ENCODE data around the gene STX4. TPM values are rescaled to one million over a fixed set of nuclear protein-coding genes. Genes with fewer than 3 reads are reported as not detected.

STX4 gene
- total and polyA plus RNA-seq, 9 of the 15 experiments (the other 6 are each of a cell fraction or from before 2014, with no cell fraction given) = 3.2 to 48.0 (median 21.5) TPM

GRCh38 chr16:31032736-31033708, at the start of gene STX4 (continued):
- TF ChIP-seq ZNF318 (IDR thresholded peaks at IDR 0.05; ENCODE audit: borderline replicate concordance in 1 of 2, low read depth in 1 of 2) = peak in 1 of 2 experiments; percentile 89; a peak in 2 of 4 replicates
- no peak for TF ChIP-seq PRPF4 (IDR thresholded peaks at IDR 0.05; ENCODE audit: insufficient read depth, low read depth, low read length, poor library complexity, severe bottlenecking)
- TF ChIP-seq HOMEZ (CRISPR knock-in tag; IDR thresholded peaks at IDR 0.05) = no peak
- peak; percentile 86; the same call in 1 of the 2 replicates for TF ChIP-seq HDAC2 (IDR thresholded peaks at IDR 0.05)
- no peak for TF ChIP-seq HNRNPK (IDR thresholded peaks at IDR 0.05; ENCODE audit: low read depth, low read length, poor library complexity, severe bottlenecking)
- TF ChIP-seq ZKSCAN1 (IDR thresholded peaks at IDR 0.05; ENCODE audit: low read depth, low read length) = no peak
- peak; percentile 92 for TF ChIP-seq ZNF175 (CRISPR knock-in tag; IDR thresholded peaks at IDR 0.05; ENCODE audit: low read depth)
- no peak; the same call in 1 of the 2 replicates for TF ChIP-seq ZNF143 (CRISPR knock-in tag; IDR thresholded peaks at IDR 0.05)
- peak; percentile 91 for TF ChIP-seq RBFOX2 (IDR thresholded peaks at IDR 0.05; ENCODE audit: low read depth, low read length)
- TF ChIP-seq MYC (IDR thresholded peaks at IDR 0.05; ENCODE audit: low read depth, low read length) = peak; percentile 94
- peak; percentile 88; the same call in 1 of the 2 replicates for TF ChIP-seq MYC (CRISPR knock-in tag; IDR thresholded peaks at IDR 0.05; ENCODE audit: borderline replicate concordance, low read depth)
- TF ChIP-seq ARID3A (IDR thresholded peaks at IDR 0.05; ENCODE audit: borderline replicate concordance, low read depth, low read length) = no peak
- TF ChIP-seq ZNF780A (CRISPR knock-in tag; IDR thresholded peaks at IDR 0.05) = no peak
- no peak for TF ChIP-seq ZNF778 (CRISPR knock-in tag; IDR thresholded peaks at IDR 0.05)

Measured in K562 (cell line).